Measurements from ENCODE around the gene AP1AR. TPM values are rescaled to one million over a fixed set of nuclear protein-coding genes. Genes with fewer than 3 reads are reported as not detected.

The AP1AR gene
- total and polyA plus RNA-seq, 4 donors, result 7.6 to 14.7 (median 7.8) TPM

GRCh38 chr4:112287258-112287989 lies 55.8 kb downstream of the AP1AR start:
- no peak for DNase-seq (ENCODE audit: low spot score)
- Histone ChIP-seq H3K9ac (ENCODE audit: low read depth in 1 of 2, low read length in 2 of 2) (no peak overlapping the region), H3K4me3 (ENCODE audit: low read depth in 1 of 3, low read length in 3 of 3) (no peak overlapping the region), H3K4me1 (ENCODE audit: control insufficient read depth in 4 of 4, insufficient read depth in 4 of 4, low read length in 3 of 4) (peaks cover 5 to 18% (median 11%) of the 10 kb centered on the region in 4 donors), H3K36me3 (ENCODE audit: control insufficient read depth in 4 of 4, insufficient read depth in 3 of 4, low read depth in 1 of 4, low read length in 3 of 4) (no peaks in the 10 kb centered on the region), H3K27ac (ENCODE audit: low read depth in 1 of 2, low read length in 2 of 2) (no peak overlapping the region), H3K9me3 (ENCODE audit: control insufficient read depth in 4 of 4, low read length in 3 of 4) (no peaks in the 10 kb centered on the region), H3K27me3 (ENCODE audit: control insufficient read depth in 4 of 4, insufficient read depth in 4 of 4, low read length in 3 of 4) (no peaks in the 10 kb centered on the region)
- no peak for TF ChIP-seq GABPA (IDR thresholded peaks at IDR 0.05 in 1 of 2, conservative IDR thresholded peaks at IDR 0.05 in 1 of 2)
- TF ChIP-seq FOXA2 (IDR thresholded peaks at IDR 0.05), result no peak
- no peak for TF ChIP-seq NR2F2 (IDR thresholded peaks at IDR 0.05)
- TF ChIP-seq RAD21 (IDR thresholded peaks at IDR 0.05), result no peak
- TF ChIP-seq ATF3 (IDR thresholded peaks at IDR 0.05), result no peak
- no peak for TF ChIP-seq MAX (IDR thresholded peaks at IDR 0.05)
- no peak for TF ChIP-seq RXRA (IDR thresholded peaks at IDR 0.05)
- no peak for TF ChIP-seq REST (IDR thresholded peaks at IDR 0.05)
- TF ChIP-seq HNF4G (IDR thresholded peaks at IDR 0.05), result no peak
- no peak for TF ChIP-seq FOXA1 (IDR thresholded peaks at IDR 0.05)
- TF ChIP-seq HNF4A (conservative IDR thresholded peaks at IDR 0.05), result no peak
- TF ChIP-seq SP1 (IDR thresholded peaks at IDR 0.05), result no peak
- no peak for TF ChIP-seq JUND (IDR thresholded peaks at IDR 0.05)
- TF ChIP-seq CTCF (IDR thresholded peaks at IDR 0.05; ENCODE audit: low read depth, low read length, missing input control), result no peak
- no peak for TF ChIP-seq TAF1 (conservative IDR thresholded peaks at IDR 0.05)
- no peak for TF ChIP-seq EGR1 (IDR thresholded peaks at IDR 0.05; ENCODE audit: low read depth in 2 of 2)
- TF ChIP-seq YY1 (IDR thresholded peaks at IDR 0.05), result no peak
- WGBS, result 87% methylated on average over 8 of the region's 8 CpGs

- no peaks in the 10 kb centered on the region for H3K27me3 ChIP-seq (ENCODE audit: control insufficient read depth in 4 of 4, insufficient read depth in 4 of 4, low read length in 3 of 4)
- no peak for DNase-seq (ENCODE audit: low spot score)
- H3K4me3 ChIP-seq (ENCODE audit: low read depth in 1 of 3, low read length in 3 of 3), result no peak overlapping the region
- WGBS, result 76% methylated on average over 3 of the region's 3 CpGs
- no peak overlapping the region for H3K27ac ChIP-seq (ENCODE audit: low read depth in 1 of 2, low read length in 2 of 2)
- H3K9ac ChIP-seq (ENCODE audit: low read depth in 1 of 2, low read length in 2 of 2), result no peak overlapping the region
- H3K36me3 ChIP-seq (ENCODE audit: control insufficient read depth in 4 of 4, insufficient read depth in 3 of 4, low read depth in 1 of 4, low read length in 3 of 4), result no peaks in the 10 kb centered on the region
- H3K4me1 ChIP-seq (ENCODE audit: control insufficient read depth in 4 of 4, insufficient read depth in 4 of 4, low read length in 3 of 4), result peaks cover 5 to 12% (median 9%) of the 10 kb centered on the region in 4 donors
- no peaks in the 10 kb centered on the region for H3K9me3 ChIP-seq (ENCODE audit: control insufficient read depth in 4 of 4, low read length in 3 of 4)
- no peak for TF ChIP-seq YY1 (IDR thresholded peaks at IDR 0.05)
- TF ChIP-seq JUND (IDR thresholded peaks at IDR 0.05), result no peak
- no peak for TF ChIP-seq TAF1 (conservative IDR thresholded peaks at IDR 0.05)
- no peak for TF ChIP-seq MAX (IDR thresholded peaks at IDR 0.05)
- TF ChIP-seq GABPA (IDR thresholded peaks at IDR 0.05 in 1 of 2, conservative IDR thresholded peaks at IDR 0.05 in 1 of 2), result no peak
- TF ChIP-seq FOXA1 (IDR thresholded peaks at IDR 0.05), result no peak
- no peak for TF ChIP-seq HNF4G (IDR thresholded peaks at IDR 0.05)
- no peak for TF ChIP-seq REST (IDR thresholded peaks at IDR 0.05)
- TF ChIP-seq ATF3 (IDR thresholded peaks at IDR 0.05), result no peak
- no peak for TF ChIP-seq ZBTB33 (IDR thresholded peaks at IDR 0.05)
Observed at GRCh38 chr4:112288455-112288854, 56.9 kb downstream of the AP1AR start.
